GM21786 (cell line): ENCODE data around the gene KIF4A.
A peak's percentile ranks its signal among the peaks of the same experiment; 100 is the strongest.
"Not testable (repeated sequence)": the region's sequence is repeated elsewhere in the genome, so short reads cannot be mapped to it uniquely, and the experiment has no call there.

Experiments
- ATAC-seq: cut with Tn5 transposase; IDR thresholded peaks from one replicate; pipeline ENCODE4 v1.9.1; 2021; ENCODE audit not compliant: unreplicated experiment

Gene KIF4A

DNA sequence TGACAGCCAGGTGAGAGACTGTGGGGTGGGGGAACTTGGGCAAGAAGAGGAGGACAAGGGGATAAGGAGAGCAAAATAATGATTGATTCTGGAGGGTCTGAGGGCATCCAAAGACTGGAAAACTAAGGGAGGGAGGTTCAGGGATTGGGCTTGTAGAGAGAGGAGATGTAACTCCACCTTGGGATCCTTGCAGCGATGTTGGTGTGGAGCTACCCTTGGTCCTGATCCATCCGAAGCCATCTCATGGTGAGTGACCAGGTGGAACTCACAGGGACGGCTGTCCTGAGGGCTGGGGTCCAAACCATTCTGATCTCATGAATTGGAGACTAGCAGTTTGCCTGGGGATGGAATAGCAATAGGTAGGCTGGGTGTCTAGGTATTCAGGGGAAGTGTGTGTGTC lies 9.3 kb upstream of the KIF4A start:
- ATAC-seq = no peak

GRCh38 chrX:70281951-70282350 lies 8.0 kb upstream of the KIF4A start, which contains the start of gene RAB41:
Gene RAB41 (plus strand): TSS chrX:70282172. CDS start chrX:70282218, 46 bp downstream.
- no peak for ATAC-seq

GRCh38 chrX:70289168-70289792 lies 624 bp upstream of the KIF4A start:
- no peak for ATAC-seq

DNA sequence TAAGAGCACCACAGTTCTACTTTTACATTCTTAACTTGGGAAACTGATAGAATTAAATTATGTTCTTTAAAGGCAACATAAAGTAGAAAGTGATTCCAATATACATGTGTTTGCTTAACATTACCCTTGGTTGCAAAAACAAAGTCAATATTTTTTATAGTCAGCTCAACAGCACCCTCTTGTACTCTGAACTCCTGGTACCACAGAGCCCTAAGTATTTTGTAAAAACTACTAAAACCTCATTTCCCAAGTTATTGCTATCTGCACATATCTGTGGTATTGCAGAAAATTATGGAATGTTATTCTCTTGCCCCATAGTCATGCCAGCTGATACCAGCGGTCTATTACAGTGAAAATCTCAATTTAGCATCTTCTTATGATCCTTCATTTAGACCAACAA lies 2.9 kb downstream of the KIF4A start:
- ATAC-seq = no peak

GRCh38 chrX:70293621-70294020 lies 3.7 kb downstream of the KIF4A start:
- no peak for ATAC-seq

- ATAC-seq = no peak
Measured at GRCh38 chrX:70301716-70302115, 11.8 kb downstream of the KIF4A start.

GRCh38 chrX:70313503-70313902 lies 23.6 kb downstream of the KIF4A start:
- no peak for ATAC-seq

DNA sequence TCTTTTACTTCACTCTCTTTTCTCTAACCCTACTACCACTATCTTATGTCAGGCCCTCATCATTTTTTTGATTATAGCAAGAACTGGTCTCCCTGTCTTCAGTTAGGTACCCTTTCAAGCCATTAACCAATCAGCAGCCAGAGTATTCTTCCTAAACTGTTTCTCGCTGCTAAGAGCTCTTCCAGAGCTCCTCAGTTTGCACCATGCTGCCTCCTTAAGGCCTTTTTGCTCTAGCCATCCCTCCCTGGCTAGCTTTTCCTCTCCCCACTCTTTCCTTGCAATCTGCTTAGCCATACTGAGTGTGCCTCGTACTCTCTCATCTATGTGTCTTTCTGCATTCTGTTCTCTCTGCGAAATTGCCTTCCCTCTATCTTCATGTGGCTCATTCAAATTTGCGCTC lies 32.9 kb downstream of the KIF4A start:
- no peak for ATAC-seq

DNA sequence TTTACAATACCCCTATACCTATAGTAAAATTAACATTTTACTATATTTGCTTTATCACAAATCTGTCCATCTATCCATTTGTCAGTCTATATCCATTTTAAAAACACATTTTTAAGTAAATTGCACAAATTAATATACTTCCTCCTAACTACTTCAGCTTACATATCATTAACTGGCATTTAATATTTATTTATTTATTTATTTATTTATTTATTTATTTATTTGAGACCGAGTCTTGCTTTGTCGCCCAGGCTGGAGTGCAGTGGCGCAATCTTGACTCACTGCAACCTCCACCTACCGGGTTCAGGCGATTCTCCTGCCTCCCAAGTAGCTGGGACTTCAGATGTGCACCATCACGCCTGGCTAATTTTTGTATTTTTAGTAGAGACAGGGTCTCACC lies 33.7 kb downstream of the KIF4A start:
- not testable (repeated sequence) for ATAC-seq

GRCh38 chrX:70324326-70324725 lies 34.4 kb downstream of the KIF4A start:
- ATAC-seq = no peak

DNA sequence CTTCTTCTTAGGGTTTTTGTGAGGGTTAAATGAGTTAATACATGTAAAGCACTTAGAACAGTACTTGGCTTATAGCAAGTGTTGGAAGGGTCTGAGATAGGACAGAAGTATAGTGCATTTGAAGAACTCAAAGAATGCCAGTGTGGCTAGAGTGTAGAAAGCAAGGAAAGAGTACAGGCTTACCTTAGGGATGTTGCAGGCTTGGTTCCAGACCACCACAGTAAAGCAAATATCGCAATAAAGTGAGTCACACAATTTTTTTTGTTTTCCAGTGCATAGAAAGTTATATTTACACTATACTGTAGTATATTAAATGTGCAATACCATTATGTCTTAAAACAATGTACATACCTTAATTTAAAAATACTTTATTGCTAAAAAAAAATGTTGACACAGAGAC lies 41.3 kb downstream of the KIF4A start:
- no peak for ATAC-seq

DNA sequence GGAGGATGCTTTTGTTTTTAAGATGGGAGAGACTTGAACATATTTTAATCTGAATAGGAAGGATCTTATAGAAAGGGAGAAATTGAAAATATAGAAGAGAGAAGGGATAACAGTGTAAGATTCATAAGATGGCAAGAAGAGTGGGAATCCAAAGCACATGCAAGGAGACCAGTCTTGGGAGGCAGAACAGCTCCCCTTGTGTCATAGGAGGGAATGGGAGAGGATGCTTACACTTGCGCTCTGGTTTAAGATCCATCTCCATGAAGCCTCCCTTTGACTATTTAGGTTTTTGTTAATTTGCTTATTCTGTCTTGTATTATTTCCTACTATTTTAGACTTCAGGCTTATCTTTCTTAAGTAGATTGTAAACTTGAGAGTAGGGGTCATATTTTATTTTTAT lies 42.7 kb downstream of the KIF4A start:
- no peak for ATAC-seq

GRCh38 chrX:70336767-70337166 lies 46.9 kb downstream of the KIF4A start:
- peak; percentile 100 for ATAC-seq

- ATAC-seq = no peak
Measured at GRCh38 chrX:70338290-70338689, 48.4 kb downstream of the KIF4A start.

DNA sequence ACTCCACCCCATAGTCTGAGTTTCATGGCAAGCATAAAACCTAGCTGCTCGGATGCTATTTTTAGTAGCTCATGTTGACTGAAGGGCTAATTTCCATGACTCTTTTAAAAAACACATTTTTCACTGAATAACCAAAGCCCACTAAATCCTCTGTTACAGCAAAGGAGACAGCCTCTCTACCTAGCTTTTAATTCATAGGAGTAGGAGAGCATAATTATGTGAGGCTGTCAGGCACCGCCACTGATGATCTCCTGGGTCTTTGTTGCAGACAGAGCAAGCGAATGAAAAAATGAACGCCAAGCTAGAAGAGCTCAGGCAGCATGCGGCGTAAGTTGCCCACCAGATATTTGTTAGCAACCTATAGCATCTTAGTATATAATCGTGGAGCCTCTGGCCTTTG lies 53.5 kb downstream of the KIF4A start:
- no peak for ATAC-seq

GRCh38 chrX:70346418-70347070 lies 56.6 kb downstream of the KIF4A start:
- ATAC-seq = no peak

DNA sequence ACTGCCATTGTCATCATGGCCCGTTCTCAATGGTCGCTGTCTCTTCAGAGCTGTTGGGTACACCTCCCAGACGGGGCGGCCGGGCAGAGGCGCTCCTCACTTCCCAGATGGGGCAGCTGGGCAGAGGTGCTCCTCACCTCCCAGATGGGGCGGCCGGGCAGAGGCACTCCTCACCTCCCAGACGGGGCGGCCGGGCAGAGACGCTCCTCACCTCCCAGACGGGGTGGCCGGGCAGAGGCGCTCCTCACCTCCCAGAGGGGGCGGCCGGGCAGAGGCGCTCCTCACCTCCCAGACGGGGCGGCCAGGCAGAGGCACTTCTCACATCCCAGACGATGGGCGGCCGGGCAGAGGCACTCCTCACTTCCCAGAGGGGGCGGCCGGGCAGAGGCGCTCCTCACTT lies 58.9 kb downstream of the KIF4A start:
- not testable (repeated sequence) for ATAC-seq

GRCh38 chrX:70349367-70350125 lies 59.6 kb downstream of the KIF4A start:
- not testable (repeated sequence) for ATAC-seq

DNA sequence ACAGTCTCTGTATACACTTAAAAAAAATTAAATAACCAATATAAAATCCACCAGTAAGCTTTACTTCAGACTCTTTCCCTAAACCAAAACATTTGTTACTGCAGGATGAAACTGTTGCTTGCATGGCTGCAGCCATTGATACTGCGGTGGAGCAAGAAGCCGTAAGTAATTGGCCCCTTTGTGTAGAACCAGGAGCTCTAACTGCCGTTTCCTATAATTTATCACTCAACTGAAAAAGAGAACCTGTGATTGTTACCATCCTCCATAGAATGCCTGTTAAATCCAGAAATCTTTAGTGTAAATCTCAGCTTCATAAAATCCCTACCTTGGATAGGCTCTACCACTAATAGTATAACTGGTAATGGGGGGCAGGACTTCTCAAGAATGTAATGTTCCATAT lies 62.6 kb downstream of the KIF4A start:
- no peak for ATAC-seq

GRCh38 chrX:70353514-70353913 lies 63.6 kb downstream of the KIF4A start:
- no peak for ATAC-seq

DNA sequence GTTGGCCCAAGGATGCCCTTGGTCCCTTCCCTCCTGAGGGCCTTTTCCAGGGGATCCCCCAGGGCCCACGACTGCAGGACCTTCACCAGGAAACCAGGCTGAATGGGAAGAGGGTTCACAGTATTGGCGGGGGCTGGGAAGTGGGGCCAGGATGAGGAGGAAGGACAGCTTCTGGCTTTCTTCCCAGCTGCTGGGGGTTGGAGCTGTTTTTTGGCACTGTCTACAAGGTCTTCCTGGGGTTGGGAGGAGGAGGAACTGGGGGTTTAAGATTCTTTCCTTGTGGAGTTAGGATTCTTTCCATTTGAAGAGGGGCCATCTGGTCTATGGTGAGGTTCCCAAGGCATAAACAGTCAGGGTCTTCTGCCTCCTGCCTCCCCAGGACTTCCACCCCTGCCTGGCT lies 64.8 kb downstream of the KIF4A start:
- no peak for ATAC-seq

DNA sequence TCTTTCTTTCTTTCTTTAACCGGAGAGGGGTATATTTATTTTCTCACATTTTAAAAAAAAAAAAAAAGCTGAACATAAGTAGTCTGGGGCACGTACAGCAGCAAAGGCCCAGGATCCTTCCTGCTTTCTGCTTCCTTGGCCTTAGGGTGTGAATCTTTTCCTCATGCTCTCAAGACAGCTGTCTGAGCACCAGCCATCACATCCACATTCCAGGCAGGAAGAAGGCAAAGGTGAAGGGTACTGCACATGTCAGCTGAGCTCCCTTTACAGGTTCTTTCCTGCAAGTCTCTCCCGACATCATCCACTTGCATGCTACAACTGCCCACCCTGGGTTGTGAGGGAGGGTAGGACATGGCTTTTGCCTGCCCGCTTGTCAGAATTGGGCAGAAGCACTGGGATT lies 69.6 kb downstream of the KIF4A start:
- ATAC-seq = no peak
